Type B pancreatic cell (in vitro differentiated cells): ENCODE measurements around the gene TBC1D24. TPM values are rescaled to one million over a fixed set of nuclear protein-coding genes. Genes with fewer than 3 reads are reported as not detected.

Source experiments
- DNase-seq: peaks from one replicate; pipeline ENCODE4 v3.0.0; 2021; ENCODE audit warnings: mixed read lengths; ENCODE audit not compliant: unreplicated experiment; ENCODE audit errors: extremely low spot score
- H3K27ac Mint-ChIP-seq: 2 replicates; pipeline ENCODE4 v1.8.0; 2021; ENCODE audit warnings: mild to moderate bottlenecking, mixed read lengths
- H3K27me3 Mint-ChIP-seq: 2 replicates; pipeline ENCODE4 v1.8.0; 2021; ENCODE audit warnings: mixed read lengths
- H3K36me3 Mint-ChIP-seq: 2 replicates; pipeline ENCODE4 v1.8.0; 2021; ENCODE audit warnings: mixed read lengths
- H3K4me1 Mint-ChIP-seq: one replicate; pipeline ENCODE4 v1.8.0; 2021; ENCODE audit warnings: mixed read lengths; ENCODE audit not compliant: unreplicated experiment
- H3K4me3 Mint-ChIP-seq: 2 replicates; pipeline ENCODE4 v1.8.0; 2021; ENCODE audit warnings: mild to moderate bottlenecking, mixed read lengths
- H3K9me3 Mint-ChIP-seq: 2 replicates; pipeline ENCODE4 v1.8.0; 2021; ENCODE audit warnings: mixed read lengths
- CTCF ChIP-seq: fragments of 200-600 bp; sonication (generic); conservative IDR thresholded peaks from 2 replicates; pipeline ENCODE4 v1.5.0; 2021; ENCODE audit warnings: antibody characterized with exemption, mild to moderate bottlenecking
- total RNA-seq: library from RNA; stranded (reverse); gene quantifications from 2 replicates; pipeline ENCODE4 v1.2.1, GENCODE V29; 2021; ENCODE audit warnings: low replicate concordance

The TBC1D24 gene
- total RNA-seq, 1 donor from 2014 or later = 22.1 TPM

DNA sequence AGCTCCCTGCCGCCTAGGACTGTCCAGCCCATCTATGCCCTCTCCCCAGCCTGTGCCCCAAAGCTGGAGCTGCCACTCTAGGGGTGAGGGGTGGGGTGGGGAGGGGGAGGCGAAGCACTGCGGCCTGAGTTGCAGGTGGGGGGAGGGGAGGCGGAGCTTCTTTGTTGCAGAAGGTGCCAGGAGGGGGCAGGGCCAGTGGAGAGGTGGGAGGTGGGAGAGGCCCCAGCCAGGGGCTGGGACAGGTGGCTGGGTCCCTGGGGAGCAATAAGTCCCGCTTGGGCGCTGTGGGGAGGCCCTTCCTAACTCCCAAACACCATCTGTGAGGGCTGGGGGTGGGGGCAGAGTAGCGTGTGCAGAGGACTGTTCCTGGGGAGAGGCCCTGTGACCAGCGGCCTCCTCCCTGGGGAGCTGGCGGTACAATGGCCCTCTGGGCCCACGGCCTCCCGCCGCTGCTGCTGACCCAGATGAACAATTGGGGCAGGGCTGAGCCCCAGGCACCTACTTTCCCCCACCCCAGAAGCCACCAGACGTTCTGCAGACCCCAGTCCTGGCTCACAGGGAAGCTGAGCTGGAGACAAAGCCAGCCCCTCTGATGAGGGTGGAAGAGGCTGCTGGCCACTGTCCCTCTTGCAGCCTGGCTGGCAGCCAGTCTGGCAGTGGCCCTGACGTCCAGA lies 6.1 kb upstream of the TBC1D24 start:
- Mint-ChIP-seq H3K27ac (peak overlapping the region; percentile 31), H3K9me3 (no peaks in the 10 kb centered on the region), H3K36me3 (no peaks in the 10 kb centered on the region), H3K27me3 (peaks cover 9% of the 10 kb centered on the region), H3K4me1 (peaks cover 10% of the 10 kb centered on the region), H3K4me3 (peak overlapping the region; percentile 78)
- DNase-seq = no peak
- TF ChIP-seq CTCF = no peak

DNA sequence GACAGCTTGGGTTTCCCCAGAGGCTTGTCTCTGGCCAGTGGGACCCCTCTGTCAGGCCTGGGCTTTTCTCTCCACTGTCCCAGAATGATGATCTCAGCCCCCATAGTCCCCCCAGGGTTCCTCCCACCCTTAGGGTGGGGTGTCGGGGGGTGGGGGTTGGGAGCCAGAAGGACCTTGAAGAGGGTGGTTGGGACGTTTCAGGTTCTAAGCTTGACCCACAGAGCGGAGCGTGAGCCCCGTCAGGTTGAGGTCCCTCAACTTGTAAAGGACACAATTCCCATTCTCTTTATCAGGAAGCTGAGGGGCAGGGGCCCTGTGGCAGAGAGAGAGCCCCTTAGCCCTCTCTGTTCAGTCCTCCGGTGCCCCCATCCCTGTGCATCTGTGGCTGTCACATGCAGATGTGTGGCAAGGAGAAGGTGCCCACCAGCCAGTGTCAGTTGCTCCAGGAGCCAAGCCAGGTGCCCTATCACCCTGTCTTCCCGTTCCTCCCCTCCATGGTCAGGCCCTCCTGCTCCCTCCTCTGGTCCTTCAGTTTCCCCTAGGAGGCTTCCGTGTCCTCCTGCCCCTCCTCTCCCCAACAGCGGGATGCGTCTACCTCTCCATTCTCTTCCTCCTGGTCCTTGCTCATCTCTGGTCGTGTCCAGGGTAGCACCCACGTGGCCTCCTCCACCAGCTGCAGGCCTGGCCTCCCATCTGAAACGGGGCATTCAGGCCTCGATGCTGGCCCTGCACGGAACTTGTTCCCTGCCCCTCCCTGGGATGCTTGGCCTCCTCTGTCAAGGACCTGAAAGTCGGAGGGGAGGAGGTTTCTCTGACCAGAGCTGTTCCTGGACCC lies 5.3 kb upstream of the TBC1D24 start:
- no peak for TF ChIP-seq CTCF
- peak overlapping the region; percentile 62 for H3K27ac Mint-ChIP-seq
- H3K27me3 Mint-ChIP-seq = peaks cover 9% of the 10 kb centered on the region

GRCh38 chr16:2470234-2470601 lies 4.7 kb upstream of the TBC1D24 start:
- Mint-ChIP-seq H3K27ac (peak overlapping the region; percentile 62), H3K4me3 (peak overlapping the region; percentile 67), H3K36me3 (no peaks in the 10 kb centered on the region), H3K9me3 (no peaks in the 10 kb centered on the region), H3K27me3 (peaks cover 9% of the 10 kb centered on the region), H3K4me1 (peaks cover 10% of the 10 kb centered on the region)
- no peak for DNase-seq
- no peak for TF ChIP-seq CTCF

More for the DNA sequence above, 5.3 kb upstream of the TBC1D24 start:
- no peaks in the 10 kb centered on the region for H3K36me3 Mint-ChIP-seq
- peak overlapping the region; percentile 75 for H3K4me3 Mint-ChIP-seq
- DNase-seq = no peak
- H3K9me3 Mint-ChIP-seq = no peaks in the 10 kb centered on the region
- H3K4me1 Mint-ChIP-seq = peaks cover 10% of the 10 kb centered on the region

DNA sequence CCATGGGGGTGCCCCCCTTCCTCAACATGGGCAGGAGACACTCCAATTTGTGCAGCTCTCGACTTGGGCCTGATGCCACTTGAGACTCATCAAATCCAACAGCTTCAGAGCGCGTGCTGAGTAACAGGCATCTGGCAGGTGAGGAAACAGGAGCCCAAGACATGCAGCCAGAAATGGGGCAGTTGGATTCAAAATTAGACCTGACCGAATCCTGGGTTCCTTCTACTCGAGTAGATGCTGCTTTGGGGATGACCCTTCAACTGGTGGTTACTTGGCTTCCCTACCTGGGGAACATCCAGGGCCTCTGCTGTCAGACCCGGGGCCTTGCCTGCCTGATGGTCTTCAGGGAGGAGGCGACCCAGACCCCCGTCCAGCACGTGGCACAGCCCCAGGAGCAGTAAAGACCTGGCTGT lies 4.3 kb upstream of the TBC1D24 start:
- H3K36me3 Mint-ChIP-seq = no peaks in the 10 kb centered on the region
- no peak overlapping the region for H3K27ac Mint-ChIP-seq
- H3K4me3 Mint-ChIP-seq = peak overlapping the region; percentile 67
- TF ChIP-seq CTCF = no peak
- no peaks in the 10 kb centered on the region for H3K9me3 Mint-ChIP-seq
- DNase-seq = no peak
- peaks cover 10% of the 10 kb centered on the region for H3K4me1 Mint-ChIP-seq
- H3K27me3 Mint-ChIP-seq = peaks cover 9% of the 10 kb centered on the region

- Mint-ChIP-seq H3K4me1 (peaks cover 12% of the 10 kb centered on the region), H3K27ac (no peak within 1 kb of the TSS), H3K36me3 (no peaks in the 10 kb centered on the region), H3K9me3 (no peaks in the 10 kb centered on the region), H3K27me3 (peaks cover 9% of the 10 kb centered on the region), H3K4me3 (peak within 1 kb of the TSS; percentile 67)
- no peak for DNase-seq
- TF ChIP-seq CTCF = no peak
Measured at GRCh38 chr16:2471016-2471652, 3.8 kb upstream of the TBC1D24 start, which contains the start of gene NTN3. Gene NTN3 (plus strand): TSS chr16:2471297. CDS start chr16:2471702, 405 bp downstream.
